GM12878 (cell line): ENCODE results near the gene CTNNBL1. TPM values are rescaled to one million over a fixed set of nuclear protein-coding genes. Genes with fewer than 3 reads are reported as not detected.

Experiments used
- ATAC-seq: fragments of 200-7000 bp; cut with Tn5 transposase; 3 replicates; pipeline ENCODE4 v1.9.1; 2020; ENCODE audit warnings: mild to moderate bottlenecking, moderate library complexity
- BruUV-seq: library from RNA; stranded (reverse); fragments of 400-500 nt; replicated peaks from 2 replicates; lab custom pipeline; 2021; lab: Mats Ljungman, UMichigan
- CTCF ChIA-PET: fragments of 300-600 bp; sonication (Branson Sonifier 250); formaldehyde crosslinking; extraction: SDS; loops from one replicate; lab custom pipeline; 2021; ENCODE audit warnings: inconsistent platforms; lab: Yijun Ruan, JAX
- POLR2A ChIA-PET: fragments of 350-600 bp; formaldehyde crosslinking; extraction: SDS; loops from one replicate; lab custom pipeline; 2021; ENCODE audit warnings: inconsistent platforms; lab: Charles Lee
- RAD21 ChIA-PET: fragments of 300-600 bp; sonication (Branson Sonifier 250); formaldehyde crosslinking; loops from one replicate; lab custom pipeline; 2023; ENCODE audit warnings: antibody characterized with exemption; ENCODE audit not compliant: unreplicated experiment; lab: Charles Lee
- SMC1A ChIA-PET: fragments of 300-600 bp; sonication (Branson Sonifier 250); formaldehyde crosslinking; loops from one replicate; lab custom pipeline; 2023; ENCODE audit not compliant: unreplicated experiment, uncharacterized antibody; lab: Charles Lee
- DNase-seq: peaks from one replicate; pipeline ENCODE4 v3.0.0-alpha.2; 2011; ENCODE audit warnings: low read depth, low spot score
- FAIRE-seq: peaks from 3 replicates; lab custom pipeline; 2011; peaks lifted over from hg19 to GRCh38; lab: Jason Lieb, UNC
- H2AFZ ChIP-seq: 2 replicates; pipeline ENCODE4 v1.6.0; 2011; ENCODE audit warnings: low read depth, low read length, control low read depth; ENCODE audit not compliant: control insufficient read depth
- H3K27ac ChIP-seq: 2 replicates; pipeline ENCODE4 v1.5.1; 2011; ENCODE audit warnings: control low read depth; ENCODE audit not compliant: control insufficient read depth, insufficient read depth
- H3K27me3 ChIP-seq, 2 experiments: replicated peaks in 1 of 2; 2 replicates each; pipeline versions ENCODE4 v1.6.0 to v1.6.1; 2011; ENCODE audit warnings: low read length in 1 of 2; ENCODE audit not compliant: control insufficient read depth in 2 of 2, insufficient read depth in 2 of 2
- H3K36me3 ChIP-seq, 2 experiments: 2 replicates each; pipeline ENCODE4 v1.5.1; 2011; ENCODE audit warnings: low read length in 1 of 2; ENCODE audit not compliant: control insufficient read depth in 2 of 2, insufficient read depth in 2 of 2
- H3K4me1 ChIP-seq: 2 replicates; pipeline ENCODE4 v1.6.1; 2011; ENCODE audit warnings: mild to moderate bottlenecking, low read length, moderate library complexity, mixed read lengths; ENCODE audit not compliant: control insufficient read depth, insufficient read depth
- H3K4me2 ChIP-seq: 2 replicates; pipeline ENCODE4 v1.6.0; 2011; ENCODE audit warnings: control low read depth; ENCODE audit not compliant: control insufficient read depth, insufficient read depth
- H3K4me3 ChIP-seq: fragments of 200-600 bp; sonication (generic); 2 replicates; pipeline ENCODE4 v1.5.1; 2016
- H3K79me2 ChIP-seq: 2 replicates; pipeline ENCODE4 v1.6.0; 2011; ENCODE audit warnings: low read length; ENCODE audit not compliant: control insufficient read depth, insufficient read depth
- H3K9ac ChIP-seq: 2 replicates; pipeline ENCODE4 v1.8.0; 2011; ENCODE audit warnings: low read length, control low read depth, mixed read lengths; ENCODE audit not compliant: control insufficient read depth, insufficient read depth
- H3K9me3 ChIP-seq: replicated peaks from 3 replicates; pipeline ENCODE4 v1.5.1; 2011; ENCODE audit warnings: mild to moderate bottlenecking, low read length; ENCODE audit not compliant: control insufficient read depth, insufficient read depth
- H4K20me1 ChIP-seq: 2 replicates; pipeline ENCODE4 v1.6.0; 2011; ENCODE audit not compliant: control insufficient read depth, insufficient read depth
- FOXK2 ChIP-seq: fragments of 450-650 bp; IDR thresholded peaks from 2 replicates; pipeline ENCODE4 v1.6.1; 2017; ENCODE audit warnings: mild to moderate bottlenecking, moderate library complexity
- MTA3 ChIP-seq: IDR thresholded peaks from 2 replicates; pipeline ENCODE4 v1.6.1; 2012; ENCODE audit warnings: low read length, inconsistent platforms, borderline replicate concordance
- SPI1 ChIP-seq: IDR thresholded peaks from 2 replicates; pipeline ENCODE4 v1.6.1; 2011; ENCODE audit warnings: low read depth, mild to moderate bottlenecking, low read length, moderate library complexity, borderline replicate concordance; ENCODE audit not compliant: insufficient read depth
- STAT3 ChIP-seq: IDR thresholded peaks from 2 replicates; pipeline ENCODE4 v1.6.1; 2011; ENCODE audit warnings: low read depth, low read length, improper control_type of control experiment
- TARDBP ChIP-seq: IDR thresholded peaks from 2 replicates; pipeline ENCODE4 v1.6.1; 2016; ENCODE audit warnings: borderline replicate concordance
- TBL1XR1 ChIP-seq: IDR thresholded peaks from 2 replicates; pipeline ENCODE4 v1.6.1; 2012; ENCODE audit warnings: low read depth, low read length, improper control_type of control experiment
- YBX1 ChIP-seq: fragments of 450-650 bp; IDR thresholded peaks from 2 replicates; pipeline ENCODE4 v1.6.1; 2016; ENCODE audit warnings: antibody characterized with exemption
- in situ Hi-C: fragments of 300-500 bp; cut with MboI; formaldehyde crosslinking; loops from 9 replicates; pipeline ENCODE4 v1.14.3; 2018; ENCODE audit warnings: mixed read lengths
- intact Hi-C: fragments of 100-400 bp; cut with micrococcal nuclease; formaldehyde crosslinking; loops from one replicate; pipeline ENCODE4 v1.14.2; 2022; ENCODE audit not compliant: unreplicated experiment
- polyA plus RNA-seq, 11 experiments: library from polyadenylated mRNA; depleted of rRNA in 4 of 11; unstranded in 6 of 11; stranded (reverse) in 5 of 11; fragments of >200 nt; fragmentation: Nextera tagmentation in 4 of 11; fragmentation: Illumina TruSeq in 1 of 11; extraction: Ambion mirVana in 4 of 11; extraction: Trizol in 1 of 11; gene quantifications; 1 replicate in 1 of 11; 2 replicates in 10 of 11; pipeline versions ENCODE4 v1.2.1 to v1.2.3, GENCODE V29; 2011 to 2016; ENCODE audit warnings: inconsistent platforms in 2 of 11, missing spikeins in 2 of 11, low read depth in 1 of 11
- total RNA-seq, 4 experiments: library from RNA; depleted of rRNA in 3 of 4; stranded (reverse); fragments of >200 nt in 3 of 4; fragmentation: Illumina TruSeq in 1 of 4; extraction: Trizol in 1 of 4; gene quantifications; 2 replicates each; pipeline versions ENCODE4 v1.2.1 to v1.2.3, GENCODE V29; 2013 to 2021

Gene CTNNBL1
- total and polyA plus RNA-seq, 10 of the 15 experiments (the other 5 are each of a cell fraction or from before 2014, with no cell fraction given): 43.1 to 102 (median 67.8) TPM

GRCh38 chr20:37726321-37726720 lies 32.5 kb downstream of the CTNNBL1 start:
- ATAC-seq (no peak), FAIRE-seq (no peak), DNase-seq (no peak)
- ChIA-PET SMC1A (interaction anchor here (1.2 to 1.8 kb wide), 2 partner anchors 10 to 40 kb away, joined by 3 to 8 read pairs; no protein-coding TSS in a partner anchor), POLR2A (interaction anchor here (0.6 kb wide), 1 partner anchor 671 kb away, joined by 3 read pairs; no protein-coding TSS in a partner anchor), CTCF (interaction anchor here (2.2 kb wide), 1 partner anchor 9 kb away, joined by 9 read pairs; no protein-coding TSS in a partner anchor), RAD21 (interaction anchor here (1.0 kb wide), 1 partner anchor 106 kb away, joined by 3 read pairs; no protein-coding TSS in a partner anchor)
- no peaks in the 10 kb centered on the region; the same call in 1 of the 2 replicates for H3K4me1 ChIP-seq
- H2AFZ ChIP-seq: no peak overlapping the region
- H3K27ac ChIP-seq: no peak overlapping the region
- no peaks in the 10 kb centered on the region for H4K20me1 ChIP-seq
- no peak for TF ChIP-seq YBX1
- no peak for TF ChIP-seq TBL1XR1
- TF ChIP-seq STAT3: no peak
- no peak for TF ChIP-seq FOXK2
- TF ChIP-seq SPI1: no peak
- no peak for TF ChIP-seq TARDBP
- no peak for TF ChIP-seq MTA3
- H3K9me3 ChIP-seq: peaks cover 3% of the 10 kb centered on the region; the same call in 2 of the 3 replicates
- no peaks in the 10 kb centered on the region for H3K27me3 ChIP-seq
- H3K9ac ChIP-seq: no peak overlapping the region
- in situ Hi-C loops (no loop called here), intact Hi-C loops (no loop called here)
- H3K36me3 ChIP-seq: no peaks in the 10 kb centered on the region
- H3K4me2 ChIP-seq: no peak overlapping the region
- H3K79me2 ChIP-seq: peaks cover 6% of the 10 kb centered on the region
- no peak overlapping the region for H3K4me3 ChIP-seq
- no TSS peak for BruUV-seq
